PC-3 (cell line): Measurements from ENCODE around the gene PPM1D.

Experiments used
- CTCF ChIP-seq: fragments of 300-600 bp; sonication (generic); conservative IDR thresholded peaks from 2 replicates; pipeline ENCODE4 v1.5.1; 2017; ENCODE audit warnings: antibody characterized with exemption, low read depth, mild to moderate bottlenecking, low read length
- EZH2 ChIP-seq: fragments of 300-600 bp; sonication (generic); IDR thresholded peaks from one replicate; pipeline ENCODE4 v1.6.1; 2017; ENCODE audit warnings: antibody characterized with exemption, mild to moderate bottlenecking, low read length; ENCODE audit not compliant: unreplicated experiment
- EZH2phosphoT487 ChIP-seq: fragments of 300-600 bp; sonication (generic); IDR thresholded peaks from 2 replicates; pipeline ENCODE4 v1.6.1; 2018; ENCODE audit warnings: mild to moderate bottlenecking, antibody characterized with exemption, low read length, borderline replicate concordance

- TF ChIP-seq CTCF (no peak), EZH2 (no peak), EZH2phosphoT487 (no peak)
These were observed 2.7 kb upstream of the PPM1D start for GRCh38 chr17:60597297-60597696.
